ENCODE results near the gene GALR3.

The GALR3 gene

DNA sequence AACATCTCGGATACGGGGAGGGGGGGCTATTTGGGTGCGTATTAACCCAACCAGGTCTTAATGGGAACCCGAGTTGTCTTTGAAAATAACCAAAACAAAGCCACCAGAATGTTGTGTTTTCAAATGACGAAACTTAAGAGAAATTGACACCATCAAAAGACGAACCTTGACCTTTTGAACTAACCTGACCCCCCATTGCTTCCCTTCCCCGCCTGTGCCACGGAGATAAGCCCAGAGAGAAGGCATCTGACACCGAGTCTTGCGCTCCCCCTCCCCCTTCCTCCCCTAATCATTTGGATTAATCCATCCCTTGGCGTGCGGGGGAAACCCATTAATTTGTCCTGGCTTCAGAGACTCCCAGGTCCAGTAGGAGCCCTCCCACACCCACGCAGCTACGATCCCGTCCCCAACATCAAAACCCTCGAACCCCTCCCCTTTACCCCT is 20.0 kb upstream of the GALR3 start:
- no peak for DNase-seq (ENCODE audit: low spot score)

GRCh38 chr22:37803639-37804351 is 19.4 kb upstream of the GALR3 start:
- peak; percentile 1 for DNase-seq (ENCODE audit: low spot score)

DNA sequence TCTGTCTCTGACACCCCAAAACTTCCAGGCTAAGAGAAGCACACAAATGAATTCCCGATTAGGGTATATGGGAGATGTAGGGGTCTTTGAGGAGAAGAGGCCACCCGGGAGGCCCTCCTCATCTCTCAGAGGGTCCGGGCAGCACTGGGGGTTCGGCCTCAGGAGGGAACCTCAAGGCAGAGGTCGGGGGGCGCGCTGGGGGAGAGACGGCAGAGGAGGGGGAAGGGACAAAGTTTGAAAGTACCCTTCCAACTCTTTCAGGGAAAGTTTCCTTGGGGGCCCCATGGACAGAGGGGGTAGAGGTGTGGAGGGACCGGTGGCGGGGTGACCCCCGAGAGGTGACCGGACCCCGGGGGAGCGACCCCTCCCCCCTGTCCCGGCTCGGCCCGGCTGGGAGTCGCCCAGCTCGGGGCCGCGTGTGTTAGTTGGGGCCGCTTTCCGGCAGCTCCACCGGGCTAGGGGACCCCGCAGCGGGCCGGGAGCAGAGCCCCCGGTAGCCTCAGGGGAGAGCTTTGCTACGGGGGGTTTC is 18.8 kb upstream of the GALR3 start:
- DNase-seq (ENCODE audit: low spot score), result peak; percentile 2

GRCh38 chr22:37804881-37805809 is 18.0 kb upstream of the GALR3 start:
- peak; percentile 89 for DNase-seq (ENCODE audit: low spot score)

DNA sequence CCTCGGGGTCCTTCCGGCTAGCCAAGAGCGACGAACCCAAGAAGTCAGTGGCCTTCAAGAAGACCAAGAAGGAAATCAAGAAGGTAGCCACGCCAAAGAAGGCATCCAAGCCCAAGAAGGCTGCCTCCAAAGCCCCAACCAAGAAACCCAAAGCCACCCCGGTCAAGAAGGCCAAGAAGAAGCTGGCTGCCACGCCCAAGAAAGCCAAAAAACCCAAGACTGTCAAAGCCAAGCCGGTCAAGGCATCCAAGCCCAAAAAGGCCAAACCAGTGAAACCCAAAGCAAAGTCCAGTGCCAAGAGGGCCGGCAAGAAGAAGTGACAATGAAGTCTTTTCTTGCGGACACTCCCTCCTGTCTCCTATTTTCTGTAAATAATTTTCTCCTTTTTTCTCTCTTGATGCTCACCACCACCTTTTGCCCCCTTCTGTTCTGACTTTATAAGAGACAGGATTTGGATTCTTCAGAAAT is 17.3 kb upstream of the GALR3 start:
- DNase-seq (ENCODE audit: low spot score), result no peak

GRCh38 chr22:37806409-37807333 is 16.5 kb upstream of the GALR3 start:
- peak; percentile 43 for DNase-seq (ENCODE audit: low spot score)

DNA sequence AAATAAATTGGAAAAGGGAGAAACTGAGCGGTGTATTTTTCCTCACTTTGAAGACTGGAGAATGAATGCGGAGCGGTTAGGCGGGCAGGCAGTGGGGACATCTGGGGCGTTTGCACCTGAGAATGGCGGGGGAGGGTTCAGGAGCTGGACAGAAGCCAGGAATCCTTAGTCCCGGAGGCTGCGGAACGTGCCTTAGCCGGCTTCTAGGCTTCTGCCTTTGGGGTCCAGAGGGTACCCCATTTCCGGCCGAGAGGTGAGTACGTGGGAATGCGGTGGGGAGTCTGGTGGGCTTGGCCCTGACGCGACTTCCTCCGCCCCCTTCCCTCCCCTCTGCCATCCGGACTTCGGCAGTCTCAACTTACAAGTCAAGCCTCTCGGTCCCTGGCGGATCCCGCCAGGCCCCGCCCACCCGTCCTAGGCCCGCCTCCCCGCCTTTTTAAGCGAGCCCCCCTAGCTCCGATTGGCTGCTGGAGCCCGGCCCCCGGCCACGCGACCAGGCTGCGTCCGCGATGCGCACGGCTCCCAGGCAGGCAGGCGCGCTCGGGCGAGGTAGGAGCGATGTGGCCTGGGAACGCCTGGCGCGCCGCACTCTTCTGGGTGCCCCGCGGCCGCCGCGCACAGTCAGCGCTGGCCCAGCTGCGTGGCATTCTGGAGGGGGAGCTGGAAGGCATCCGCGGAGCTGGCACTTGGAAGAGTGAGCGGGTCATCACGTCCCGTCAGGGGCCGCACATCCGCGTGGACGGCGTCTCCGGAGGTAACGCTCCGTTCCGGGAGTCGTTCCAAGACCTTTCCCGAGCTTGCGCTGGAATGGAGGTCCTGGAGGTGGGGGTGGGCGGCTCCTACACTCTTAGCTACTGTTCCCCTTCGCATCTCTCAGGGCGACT is 15.5 kb upstream of the GALR3 start, which contains the start of gene GCAT:
GCAT (plus strand) TSS at position 525 of the 884 bp plus-strand sequence; CDS start at position 559, 34 bp downstream.
- DNase-seq (ENCODE audit: low spot score), result peak; percentile 99

GRCh38 chr22:37808294-37808657 is 14.9 kb upstream of the GALR3 start:
- DNase-seq (ENCODE audit: low spot score), result no peak

- no peak for DNase-seq (ENCODE audit: low spot score)
Measured at GRCh38 chr22:37809672-37810333, 13.4 kb upstream of the GALR3 start.

DNA sequence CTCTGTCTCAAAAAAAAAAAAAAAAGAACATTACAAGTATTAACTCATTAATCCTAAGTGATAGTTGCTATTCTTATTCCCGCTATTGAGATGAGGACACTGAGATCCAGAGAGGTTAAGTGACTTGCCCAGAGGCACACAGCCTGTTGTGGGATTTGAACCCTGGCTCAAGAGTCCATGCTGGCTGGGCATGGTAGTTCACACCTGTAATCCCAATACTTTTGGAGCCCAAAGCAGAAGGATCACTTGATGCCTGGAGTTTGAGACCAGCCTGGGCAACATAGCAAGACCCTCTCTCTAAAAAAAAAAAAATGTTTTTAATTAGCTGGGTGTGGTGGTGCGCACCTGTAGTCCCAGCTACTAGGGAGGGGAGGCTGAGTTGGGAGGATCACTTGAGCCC is 11.3 kb upstream of the GALR3 start:
- DNase-seq (ENCODE audit: low spot score), result no peak

- DNase-seq (ENCODE audit: low spot score), result no peak
Measured at GRCh38 chr22:37812869-37813678, 10.1 kb upstream of the GALR3 start.

GRCh38 chr22:37815593-37815992 is 7.6 kb upstream of the GALR3 start:
- no peak for DNase-seq (ENCODE audit: low spot score)

- DNase-seq (ENCODE audit: low spot score), result no peak
Measured at GRCh38 chr22:37816543-37817180, 6.5 kb upstream of the GALR3 start.

GRCh38 chr22:37817705-37818408 is 5.3 kb upstream of the GALR3 start:
- peak; percentile 93 for DNase-seq (ENCODE audit: low spot score)

GRCh38 chr22:37818409-37819104 is 4.6 kb upstream of the GALR3 start:
- peak; percentile 67 for DNase-seq (ENCODE audit: low spot score)

DNA sequence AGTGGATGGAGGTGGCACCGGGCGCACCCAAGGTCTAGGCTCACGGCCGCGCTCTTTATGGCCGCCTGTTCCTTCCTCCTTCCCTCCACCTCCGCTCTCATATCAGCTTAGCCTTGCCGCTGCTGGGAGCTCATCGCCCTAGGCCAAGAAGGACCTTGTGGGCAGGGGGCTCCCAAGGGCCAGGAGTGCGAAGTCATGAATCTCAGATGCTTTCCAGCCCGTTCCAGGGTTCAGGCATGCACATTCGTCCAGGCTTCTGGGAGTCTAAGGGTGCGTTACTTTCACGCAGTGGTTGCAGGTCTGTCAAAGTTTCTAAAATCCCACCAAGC is 4.1 kb upstream of the GALR3 start:
- no peak for DNase-seq (ENCODE audit: low spot score)

GRCh38 chr22:37820350-37820749 is 2.8 kb upstream of the GALR3 start:
- DNase-seq (ENCODE audit: low spot score), result no peak

All from AG08395 (cell line).